ENCODE results near the gene FAM120C. TPM values are rescaled to one million over a fixed set of nuclear protein-coding genes. Genes with fewer than 3 reads are reported as not detected.

Gene FAM120C
- total and polyA plus RNA-seq, 2 experiments from 2014 or later: 9.3 to 9.8 TPM

DNA sequence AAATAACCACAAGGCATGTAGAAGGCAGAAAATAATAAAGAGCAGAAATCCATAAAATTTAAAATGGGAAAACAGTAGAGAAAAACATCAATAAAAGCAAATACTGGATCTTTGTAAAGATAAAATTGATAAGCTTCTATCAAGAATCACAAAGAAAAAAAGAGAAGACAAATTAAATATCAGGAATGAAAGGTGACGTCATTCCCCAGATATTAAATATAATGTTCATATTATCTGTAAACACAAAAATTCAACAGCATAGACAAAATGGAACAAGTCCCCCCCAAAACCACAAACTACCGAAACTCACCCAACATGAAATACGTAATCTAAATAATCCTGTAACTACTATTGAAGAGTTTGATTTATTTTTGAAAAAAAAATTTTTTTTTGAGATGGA is 30.5 kb upstream of the FAM120C start:
- no peak overlapping the region for H3K4me3 ChIP-seq
- Mint-ChIP-seq H3K36me3 (ENCODE audit: low read depth) (peaks cover 22% of the 10 kb centered on the region; the same call in 2 of the 3 replicates), H3K4me3 (no peak overlapping the region), H3K4me1 (no peaks in the 10 kb centered on the region), H3K27ac (no peak overlapping the region), H3K9me3 (peaks cover 10% of the 10 kb centered on the region; the same call in 2 of the 3 replicates), H3K27me3 (ENCODE audit: insufficient read depth, low read depth, poor library complexity) (no peaks in the 10 kb centered on the region)
- H3F3A ChIP-seq (replicated peaks; ENCODE audit: low read depth): no peaks in the 10 kb centered on the region
- no peak for TF ChIP-seq ZNF331 (CRISPR knock-in tag; IDR thresholded peaks at IDR 0.05; ENCODE audit: low read depth)
- TF ChIP-seq JUNB (IDR thresholded peaks at IDR 0.05; ENCODE audit: unreplicated experiment): no peak
- TF ChIP-seq EZH2 (IDR thresholded peaks at IDR 0.05; ENCODE audit: low read depth, unreplicated experiment): no peak
- no peak for TF ChIP-seq CREB1 (CRISPR knock-in tag; IDR thresholded peaks at IDR 0.05; ENCODE audit: low read depth)
- TF ChIP-seq, protein P1, sequence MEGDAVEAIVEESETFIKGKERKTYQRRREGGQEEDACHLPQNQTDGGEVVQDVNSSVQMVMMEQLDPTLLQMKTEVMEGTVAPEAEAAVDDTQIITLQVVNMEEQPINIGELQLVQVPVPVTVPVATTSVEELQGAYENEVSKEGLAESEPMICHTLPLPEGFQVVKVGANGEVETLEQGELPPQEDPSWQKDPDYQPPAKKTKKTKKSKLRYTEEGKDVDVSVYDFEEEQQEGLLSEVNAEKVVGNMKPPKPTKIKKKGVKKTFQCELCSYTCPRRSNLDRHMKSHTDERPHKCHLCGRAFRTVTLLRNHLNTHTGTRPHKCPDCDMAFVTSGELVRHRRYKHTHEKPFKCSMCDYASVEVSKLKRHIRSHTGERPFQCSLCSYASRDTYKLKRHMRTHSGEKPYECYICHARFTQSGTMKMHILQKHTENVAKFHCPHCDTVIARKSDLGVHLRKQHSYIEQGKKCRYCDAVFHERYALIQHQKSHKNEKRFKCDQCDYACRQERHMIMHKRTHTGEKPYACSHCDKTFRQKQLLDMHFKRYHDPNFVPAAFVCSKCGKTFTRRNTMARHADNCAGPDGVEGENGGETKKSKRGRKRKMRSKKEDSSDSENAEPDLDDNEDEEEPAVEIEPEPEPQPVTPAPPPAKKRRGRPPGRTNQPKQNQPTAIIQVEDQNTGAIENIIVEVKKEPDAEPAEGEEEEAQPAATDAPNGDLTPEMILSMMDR (conservative IDR thresholded peaks at IDR 0.05; ENCODE audit: low read depth in 2 of 2): no peak
- TF ChIP-seq, protein P2, sequence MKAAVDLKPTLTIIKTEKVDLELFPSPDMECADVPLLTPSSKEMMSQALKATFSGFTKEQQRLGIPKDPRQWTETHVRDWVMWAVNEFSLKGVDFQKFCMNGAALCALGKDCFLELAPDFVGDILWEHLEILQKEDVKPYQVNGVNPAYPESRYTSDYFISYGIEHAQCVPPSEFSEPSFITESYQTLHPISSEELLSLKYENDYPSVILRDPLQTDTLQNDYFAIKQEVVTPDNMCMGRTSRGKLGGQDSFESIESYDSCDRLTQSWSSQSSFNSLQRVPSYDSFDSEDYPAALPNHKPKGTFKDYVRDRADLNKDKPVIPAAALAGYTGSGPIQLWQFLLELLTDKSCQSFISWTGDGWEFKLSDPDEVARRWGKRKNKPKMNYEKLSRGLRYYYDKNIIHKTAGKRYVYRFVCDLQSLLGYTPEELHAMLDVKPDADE (IDR thresholded peaks at IDR 0.05): no peak
- TF ChIP-seq, protein P3, sequence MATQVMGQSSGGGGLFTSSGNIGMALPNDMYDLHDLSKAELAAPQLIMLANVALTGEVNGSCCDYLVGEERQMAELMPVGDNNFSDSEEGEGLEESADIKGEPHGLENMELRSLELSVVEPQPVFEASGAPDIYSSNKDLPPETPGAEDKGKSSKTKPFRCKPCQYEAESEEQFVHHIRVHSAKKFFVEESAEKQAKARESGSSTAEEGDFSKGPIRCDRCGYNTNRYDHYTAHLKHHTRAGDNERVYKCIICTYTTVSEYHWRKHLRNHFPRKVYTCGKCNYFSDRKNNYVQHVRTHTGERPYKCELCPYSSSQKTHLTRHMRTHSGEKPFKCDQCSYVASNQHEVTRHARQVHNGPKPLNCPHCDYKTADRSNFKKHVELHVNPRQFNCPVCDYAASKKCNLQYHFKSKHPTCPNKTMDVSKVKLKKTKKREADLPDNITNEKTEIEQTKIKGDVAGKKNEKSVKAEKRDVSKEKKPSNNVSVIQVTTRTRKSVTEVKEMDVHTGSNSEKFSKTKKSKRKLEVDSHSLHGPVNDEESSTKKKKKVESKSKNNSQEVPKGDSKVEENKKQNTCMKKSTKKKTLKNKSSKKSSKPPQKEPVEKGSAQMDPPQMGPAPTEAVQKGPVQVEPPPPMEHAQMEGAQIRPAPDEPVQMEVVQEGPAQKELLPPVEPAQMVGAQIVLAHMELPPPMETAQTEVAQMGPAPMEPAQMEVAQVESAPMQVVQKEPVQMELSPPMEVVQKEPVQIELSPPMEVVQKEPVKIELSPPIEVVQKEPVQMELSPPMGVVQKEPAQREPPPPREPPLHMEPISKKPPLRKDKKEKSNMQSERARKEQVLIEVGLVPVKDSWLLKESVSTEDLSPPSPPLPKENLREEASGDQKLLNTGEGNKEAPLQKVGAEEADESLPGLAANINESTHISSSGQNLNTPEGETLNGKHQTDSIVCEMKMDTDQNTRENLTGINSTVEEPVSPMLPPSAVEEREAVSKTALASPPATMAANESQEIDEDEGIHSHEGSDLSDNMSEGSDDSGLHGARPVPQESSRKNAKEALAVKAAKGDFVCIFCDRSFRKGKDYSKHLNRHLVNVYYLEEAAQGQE (IDR thresholded peaks at IDR 0.05; ENCODE audit: unreplicated experiment): no peak
- TF ChIP-seq EZH2phosphoT487 (IDR thresholded peaks at IDR 0.05; ENCODE audit: unreplicated experiment): no peak
- TF ChIP-seq NANOG (IDR thresholded peaks at IDR 0.05; ENCODE audit: borderline replicate concordance): no peak
- no peak for TF ChIP-seq ZNF114 (CRISPR knock-in tag; IDR thresholded peaks at IDR 0.05)
- TF ChIP-seq, protein P4, sequence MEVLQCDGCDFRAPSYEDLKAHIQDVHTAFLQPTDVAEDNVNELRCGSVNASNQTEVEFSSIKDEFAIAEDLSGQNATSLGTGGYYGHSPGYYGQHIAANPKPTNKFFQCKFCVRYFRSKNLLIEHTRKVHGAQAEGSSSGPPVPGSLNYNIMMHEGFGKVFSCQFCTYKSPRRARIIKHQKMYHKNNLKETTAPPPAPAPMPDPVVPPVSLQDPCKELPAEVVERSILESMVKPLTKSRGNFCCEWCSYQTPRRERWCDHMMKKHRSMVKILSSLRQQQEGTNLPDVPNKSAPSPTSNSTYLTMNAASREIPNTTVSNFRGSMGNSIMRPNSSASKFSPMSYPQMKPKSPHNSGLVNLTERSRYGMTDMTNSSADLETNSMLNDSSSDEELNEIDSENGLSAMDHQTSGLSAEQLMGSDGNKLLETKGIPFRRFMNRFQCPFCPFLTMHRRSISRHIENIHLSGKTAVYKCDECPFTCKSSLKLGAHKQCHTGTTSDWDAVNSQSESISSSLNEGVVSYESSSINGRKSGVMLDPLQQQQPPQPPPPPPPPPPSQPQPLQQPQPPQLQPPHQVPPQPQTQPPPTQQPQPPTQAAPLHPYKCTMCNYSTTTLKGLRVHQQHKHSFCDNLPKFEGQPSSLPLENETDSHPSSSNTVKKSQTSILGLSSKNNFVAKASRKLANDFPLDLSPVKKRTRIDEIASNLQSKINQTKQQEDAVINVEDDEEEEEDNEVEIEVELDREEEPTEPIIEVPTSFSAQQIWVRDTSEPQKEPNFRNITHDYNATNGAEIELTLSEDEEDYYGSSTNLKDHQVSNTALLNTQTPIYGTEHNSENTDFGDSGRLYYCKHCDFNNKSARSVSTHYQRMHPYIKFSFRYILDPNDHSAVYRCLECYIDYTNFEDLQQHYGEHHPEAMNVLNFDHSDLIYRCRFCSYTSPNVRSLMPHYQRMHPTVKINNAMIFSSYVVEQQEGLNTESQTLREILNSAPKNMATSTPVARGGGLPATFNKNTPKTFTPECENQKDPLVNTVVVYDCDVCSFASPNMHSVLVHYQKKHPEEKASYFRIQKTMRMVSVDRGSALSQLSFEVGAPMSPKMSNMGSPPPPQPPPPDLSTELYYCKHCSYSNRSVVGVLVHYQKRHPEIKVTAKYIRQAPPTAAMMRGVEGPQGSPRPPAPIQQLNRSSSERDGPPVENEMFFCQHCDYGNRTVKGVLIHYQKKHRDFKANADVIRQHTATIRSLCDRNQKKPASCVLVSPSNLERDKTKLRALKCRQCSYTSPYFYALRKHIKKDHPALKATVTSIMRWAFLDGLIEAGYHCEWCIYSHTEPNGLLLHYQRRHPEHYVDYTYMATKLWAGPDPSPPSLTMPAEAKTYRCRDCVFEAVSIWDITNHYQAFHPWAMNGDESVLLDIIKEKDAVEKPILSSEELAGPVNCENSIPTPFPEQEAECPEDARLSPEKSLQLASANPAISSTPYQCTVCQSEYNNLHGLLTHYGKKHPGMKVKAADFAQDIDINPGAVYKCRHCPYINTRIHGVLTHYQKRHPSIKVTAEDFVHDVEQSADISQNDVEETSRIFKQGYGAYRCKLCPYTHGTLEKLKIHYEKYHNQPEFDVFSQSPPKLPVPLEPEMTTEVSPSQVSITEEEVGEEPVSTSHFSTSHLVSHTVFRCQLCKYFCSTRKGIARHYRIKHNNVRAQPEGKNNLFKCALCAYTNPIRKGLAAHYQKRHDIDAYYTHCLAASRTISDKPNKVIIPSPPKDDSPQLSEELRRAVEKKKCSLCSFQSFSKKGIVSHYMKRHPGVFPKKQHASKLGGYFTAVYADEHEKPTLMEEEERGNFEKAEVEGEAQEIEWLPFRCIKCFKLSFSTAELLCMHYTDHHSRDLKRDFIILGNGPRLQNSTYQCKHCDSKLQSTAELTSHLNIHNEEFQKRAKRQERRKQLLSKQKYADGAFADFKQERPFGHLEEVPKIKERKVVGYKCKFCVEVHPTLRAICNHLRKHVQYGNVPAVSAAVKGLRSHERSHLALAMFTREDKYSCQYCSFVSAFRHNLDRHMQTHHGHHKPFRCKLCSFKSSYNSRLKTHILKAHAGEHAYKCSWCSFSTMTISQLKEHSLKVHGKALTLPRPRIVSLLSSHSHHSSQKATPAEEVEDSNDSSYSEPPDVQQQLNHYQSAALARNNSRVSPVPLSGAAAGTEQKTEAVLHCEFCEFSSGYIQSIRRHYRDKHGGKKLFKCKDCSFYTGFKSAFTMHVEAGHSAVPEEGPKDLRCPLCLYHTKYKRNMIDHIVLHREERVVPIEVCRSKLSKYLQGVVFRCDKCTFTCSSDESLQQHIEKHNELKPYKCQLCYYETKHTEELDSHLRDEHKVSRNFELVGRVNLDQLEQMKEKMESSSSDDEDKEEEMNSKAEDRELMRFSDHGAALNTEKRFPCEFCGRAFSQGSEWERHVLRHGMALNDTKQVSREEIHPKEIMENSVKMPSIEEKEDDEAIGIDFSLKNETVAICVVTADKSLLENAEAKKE (CRISPR knock-in tag; IDR thresholded peaks at IDR 0.05): no peak
- no peak for TF ChIP-seq POLR2AphosphoS5 (IDR thresholded peaks at IDR 0.05; ENCODE audit: low read depth)
- no peak for TF ChIP-seq STAT1 (IDR thresholded peaks at IDR 0.05; ENCODE audit: unreplicated experiment)
- H4K20me1 ChIP-seq (replicated peaks; ENCODE audit: insufficient read depth): no peaks in the 10 kb centered on the region
- ATAC-seq (no peak), DNase-seq (ENCODE audit: low spot score) (no peak)
- no peaks in the 10 kb centered on the region for H3K36me3 ChIP-seq (ENCODE audit: insufficient read depth)
- no peak overlapping the region for H3K4me2 ChIP-seq
- H2AFZ ChIP-seq: no peak overlapping the region
- no peaks in the 10 kb centered on the region for H3K9me2 ChIP-seq (ENCODE audit: insufficient read depth)
- H3K27me3 ChIP-seq (ENCODE audit: insufficient read depth): no peaks in the 10 kb centered on the region
- H3K79me2 ChIP-seq (replicated peaks; ENCODE audit: insufficient read depth): no peaks in the 10 kb centered on the region
- H3K27ac ChIP-seq (ENCODE audit: low read depth): no peak overlapping the region
- H3K4me1 ChIP-seq (ENCODE audit: insufficient read depth): no peaks in the 10 kb centered on the region
